Coronary artery (tissue), 2 donors: ENCODE measurements around the gene CYP26A1.

Experiments
- DNase-seq: peaks from one replicate; pipeline ENCODE4 v3.0.0-alpha.2; 2017; ENCODE audit warnings: low spot score
- H3K27ac ChIP-seq, 2 donors: fragments of 200-600 bp; sonication (generic); one replicate each; pipeline ENCODE4 v1.5.1; 2016 to 2019
- H3K4me3 ChIP-seq: fragments of 200-600 bp; sonication (generic); 2 replicates; pipeline ENCODE4 v1.5.1; 2016; ENCODE audit warnings: mild to moderate bottlenecking, moderate library complexity
- CTCF ChIP-seq: fragments of 200-600 bp; sonication (generic); IDR thresholded peaks from one replicate; pipeline ENCODE4 v1.5.1; 2019; ENCODE audit warnings: antibody characterized with exemption

Gene CYP26A1

GRCh38 chr10:93073539-93074146, at the start of gene CYP26A1:
Gene CYP26A1 (plus strand): TSS chr10:93073893. CDS start chr10:93073935, 42 bp downstream.
- H3K4me3 ChIP-seq, result peak within 1 kb of the TSS; percentile 73
- TF ChIP-seq CTCF, result no peak
- no peak within 1 kb of the TSS for H3K27ac ChIP-seq
- DNase-seq, result no peak

GRCh38 chr10:93026072-93026471, 47.6 kb upstream of the CYP26A1 start:
- no peak for DNase-seq
- no peak overlapping the region for H3K27ac ChIP-seq
- H3K4me3 ChIP-seq, result no peak overlapping the region
- no peak for TF ChIP-seq CTCF

- H3K4me3 ChIP-seq, result no peak overlapping the region
- TF ChIP-seq CTCF, result no peak
- no peak for DNase-seq
- no peak overlapping the region for H3K27ac ChIP-seq
Measured at GRCh38 chr10:93027508-93027907, 46.2 kb upstream of the CYP26A1 start.

- no peak for TF ChIP-seq CTCF
- no peak for DNase-seq
- Histone ChIP-seq H3K4me3 (no peak overlapping the region), H3K27ac (no peak overlapping the region)
Measured at GRCh38 chr10:93028883-93029282, 44.8 kb upstream of the CYP26A1 start.

GRCh38 chr10:93030409-93030808, 43.3 kb upstream of the CYP26A1 start:
- DNase-seq, result no peak
- Histone ChIP-seq H3K27ac (peak overlapping the region; percentile 3 to 24), H3K4me3 (no peak overlapping the region)
- TF ChIP-seq CTCF, result no peak

GRCh38 chr10:93032105-93032808, 41.4 kb upstream of the CYP26A1 start:
- no peak for DNase-seq
- TF ChIP-seq CTCF, result no peak
- peak overlapping the region in 1 of 2 donors; percentile 71 for H3K27ac ChIP-seq
- H3K4me3 ChIP-seq, result peak overlapping the region; percentile 28

GRCh38 chr10:93032809-93033137, 40.9 kb upstream of the CYP26A1 start:
- TF ChIP-seq CTCF, result no peak
- Histone ChIP-seq H3K27ac (peak overlapping the region in 1 of 2 donors; percentile 71), H3K4me3 (peak overlapping the region; percentile 28)
- DNase-seq, result no peak
